Hematopoietic multipotent progenitor cell (in vitro differentiated cells): ENCODE measurements around the gene LOXL4. TPM values are rescaled to one million over a fixed set of nuclear protein-coding genes. Genes with fewer than 3 reads are reported as not detected.

Source experiments
- DNase-seq, 3 donors: peaks; one replicate each; pipeline ENCODE4 v3.0.0-alpha.2; 2011 to 2015; ENCODE audit warnings: low read depth in 2 of 3, low spot score in 2 of 3
- total RNA-seq: library from RNA; depleted of rRNA; stranded (reverse); fragments of >200 nt; gene quantifications from one replicate; pipeline ENCODE4 v1.2.3, GENCODE V29; 2012

Gene LOXL4
- total RNA-seq, 1 donor, result 2.2 TPM

DNA sequence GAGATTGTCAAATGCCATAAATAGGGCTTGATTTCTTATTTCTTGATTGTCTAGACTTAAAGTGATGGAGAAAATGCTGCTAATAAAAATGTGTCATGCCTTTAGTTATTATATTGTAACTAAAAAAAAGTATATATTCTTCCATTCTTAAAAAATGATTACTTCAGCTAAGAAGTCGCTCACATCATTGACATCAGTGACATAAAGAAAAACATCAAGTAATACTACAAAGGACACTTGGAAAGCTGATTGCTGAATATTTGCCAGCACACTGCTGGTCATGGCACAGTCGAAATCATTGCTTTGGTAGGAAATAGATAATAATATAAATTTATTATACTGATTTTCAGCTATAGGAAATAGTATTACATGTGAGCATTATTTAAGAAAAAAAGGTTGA, 62.6 kb downstream of the LOXL4 start:
- DNase-seq, result no peak

DNA sequence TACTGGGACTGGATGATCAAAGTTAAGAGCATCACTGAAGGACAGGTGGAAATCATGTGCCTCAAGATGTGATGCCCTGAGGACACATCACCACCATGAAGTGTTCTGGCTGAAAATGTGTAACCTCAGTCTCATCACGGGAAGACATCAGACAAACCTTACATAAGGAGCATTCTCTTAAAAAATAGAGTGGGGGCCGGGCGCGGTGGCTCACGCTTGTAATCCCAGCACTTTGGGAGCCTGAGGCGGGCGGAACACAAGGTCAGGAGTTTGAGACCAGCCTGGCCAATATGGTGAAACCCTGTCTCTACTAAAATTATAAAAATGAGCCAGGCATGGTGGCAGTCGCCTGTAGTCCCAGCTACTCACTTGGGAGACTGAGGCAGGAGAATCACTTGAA, 65.6 kb downstream of the LOXL4 start:
- DNase-seq, result no peak

- no peak for DNase-seq
Measured at GRCh38 chr10:98201760-98202159, 66.2 kb downstream of the LOXL4 start.

Other genes starting within 250 kb of the LOXL4 start
- gene CRTAC1, start 237.6 kb downstream of the LOXL4 start, total RNA-seq, result not detected
- 6.7 TPM for gene R3HCC1L, start 133.5 kb downstream of the LOXL4 start, total RNA-seq
- gene PYROXD2, start 147.0 kb upstream of the LOXL4 start, total RNA-seq, result 33.9 TPM
- 50.1 TPM for gene HPS1, start 178.7 kb upstream of the LOXL4 start, total RNA-seq